ENCODE measurements around the gene NUP214. TPM values are rescaled to one million over a fixed set of nuclear protein-coding genes. Genes with fewer than 3 reads are reported as not detected.
A peak's percentile ranks its signal among the peaks of the same experiment; 100 is the strongest.

NUP214 gene
- total RNA-seq, 4 donors from 2014 or later: 13.2 to 75.8 (median 49.0) TPM

DNA sequence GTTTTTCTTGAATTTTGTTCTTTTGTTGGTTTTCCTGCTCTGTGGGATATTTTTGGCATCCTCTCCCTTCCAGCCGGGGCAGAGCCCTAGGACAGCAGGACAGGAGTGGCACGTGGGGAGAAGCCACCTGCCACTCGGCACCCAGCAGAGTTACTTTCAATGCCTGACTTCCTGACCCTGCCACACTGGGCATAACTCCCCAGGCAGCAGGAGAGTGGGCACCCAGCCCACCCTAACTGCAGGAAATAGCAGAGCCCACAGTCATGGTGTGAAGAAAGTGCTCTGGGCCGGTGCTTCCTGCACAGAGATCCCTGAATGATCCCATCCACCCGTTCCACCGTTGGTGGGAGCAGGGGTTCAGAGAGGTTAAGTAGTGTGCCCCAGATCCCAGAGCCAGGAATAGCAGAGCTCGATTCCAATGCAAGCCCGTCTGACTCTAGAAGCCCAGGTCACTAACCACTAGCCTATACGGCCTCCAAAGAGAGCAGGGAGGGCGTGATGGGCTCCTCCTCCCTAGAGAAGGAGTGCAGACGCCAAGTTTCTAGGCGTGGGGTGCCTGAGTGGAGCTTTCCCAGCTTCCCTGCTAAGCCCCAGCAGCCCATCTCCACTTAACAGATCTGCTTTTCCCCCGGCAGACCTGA lies 8.1 kb upstream of the NUP214 start:
- no peaks in the 10 kb centered on the region for H3K9me3 ChIP-seq
- no peak overlapping the region for H3K4me3 ChIP-seq
- DNase-seq: no peak
- peak overlapping the region; percentile 57 to 60 for H3K27ac ChIP-seq
- no peaks in the 10 kb centered on the region for H3K4me1 ChIP-seq
- no peaks in the 10 kb centered on the region for H3K27me3 ChIP-seq
- intact Hi-C loops (cut with DNase I; ENCODE audit: low total_unique reads): no loop called here
- H3K36me3 ChIP-seq: no peaks in the 10 kb centered on the region
- TF ChIP-seq POLR2A (IDR thresholded peaks at IDR 0.05): no peak
- TF ChIP-seq CTCF (IDR thresholded peaks at IDR 0.05): no peak

GRCh38 chr9:131117762-131118145 lies 7.6 kb upstream of the NUP214 start:
- Histone ChIP-seq H3K4me3 (no peak overlapping the region), H3K4me1 (no peaks in the 10 kb centered on the region), H3K9me3 (no peaks in the 10 kb centered on the region), H3K36me3 (no peaks in the 10 kb centered on the region), H3K27me3 (no peaks in the 10 kb centered on the region), H3K27ac (peak overlapping the region; percentile 57 to 60)
- intact Hi-C loops (cut with DNase I; ENCODE audit: low total_unique reads): no loop called here
- no peak for TF ChIP-seq POLR2A (IDR thresholded peaks at IDR 0.05)
- TF ChIP-seq CTCF (IDR thresholded peaks at IDR 0.05): no peak
- no peak for DNase-seq

DNA sequence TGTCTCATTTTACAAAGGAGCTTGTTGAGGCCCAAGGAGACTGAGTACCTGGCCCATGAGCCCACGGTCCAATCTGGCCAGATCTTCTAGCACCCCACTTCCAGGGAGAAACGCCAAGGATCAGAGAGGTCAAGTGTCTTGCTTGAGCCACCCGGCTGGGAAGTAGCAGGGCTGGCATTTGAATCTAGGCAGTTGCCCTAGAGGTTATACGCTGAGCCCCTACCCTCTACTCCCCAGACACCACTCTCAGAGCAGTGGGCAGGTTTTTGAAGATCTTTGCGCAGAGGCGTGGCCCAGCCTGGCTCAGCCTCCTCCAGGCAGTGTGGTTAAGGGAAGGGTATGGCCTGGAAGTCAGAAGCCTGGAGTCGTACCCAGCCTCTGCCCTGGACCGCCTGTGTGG lies 5.8 kb upstream of the NUP214 start:
- Histone ChIP-seq H3K36me3 (no peaks in the 10 kb centered on the region), H3K9me3 (no peaks in the 10 kb centered on the region), H3K27me3 (no peaks in the 10 kb centered on the region), H3K27ac (no peak overlapping the region), H3K4me3 (no peak overlapping the region), H3K4me1 (no peaks in the 10 kb centered on the region)
- no peak for TF ChIP-seq CTCF (IDR thresholded peaks at IDR 0.05)
- no peak for TF ChIP-seq POLR2A (IDR thresholded peaks at IDR 0.05)
- intact Hi-C loops (cut with DNase I; ENCODE audit: low total_unique reads): no loop called here
- no peak for DNase-seq

DNA sequence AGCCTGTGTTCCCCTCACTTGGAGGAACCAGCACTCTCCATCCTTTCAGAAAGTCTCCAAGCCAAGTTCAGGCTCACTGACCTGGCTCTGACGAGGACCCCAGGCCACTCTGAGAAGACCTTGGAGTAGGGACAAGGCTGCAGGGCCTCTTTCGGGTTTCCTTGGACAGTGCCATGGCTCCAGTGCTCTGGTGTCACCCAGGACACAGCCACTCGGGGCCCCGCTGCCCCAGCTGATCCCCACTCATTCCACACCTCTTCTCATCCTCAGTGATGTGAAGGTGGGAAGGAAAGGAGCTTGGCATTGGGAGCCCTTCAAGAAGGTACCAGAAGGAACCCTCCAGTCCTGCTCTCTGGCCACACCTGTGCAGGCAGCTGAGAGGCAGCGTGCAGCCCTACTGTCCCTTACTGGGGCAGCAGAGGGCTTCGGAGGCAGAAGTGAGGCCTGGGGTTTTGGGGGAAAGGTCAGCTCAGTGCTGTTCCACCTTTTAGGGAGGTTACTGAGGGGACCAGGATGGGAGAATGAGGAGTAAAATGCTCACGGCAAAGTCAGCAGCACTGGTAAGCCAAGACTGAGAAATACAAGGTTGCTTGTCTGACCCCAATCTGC lies 4.7 kb upstream of the NUP214 start:
- Histone ChIP-seq H3K27ac (no peak overlapping the region), H3K9me3 (no peaks in the 10 kb centered on the region), H3K4me1 (no peaks in the 10 kb centered on the region), H3K27me3 (no peaks in the 10 kb centered on the region), H3K4me3 (no peak overlapping the region), H3K36me3 (no peaks in the 10 kb centered on the region)
- intact Hi-C loops (cut with DNase I; ENCODE audit: low total_unique reads): no loop called here
- TF ChIP-seq CTCF (IDR thresholded peaks at IDR 0.05) (no peak), POLR2A (IDR thresholded peaks at IDR 0.05) (no peak)
- DNase-seq: no peak

GRCh38 chr9:131121346-131121745 lies 4.0 kb upstream of the NUP214 start:
- H3K27ac ChIP-seq: no peak overlapping the region
- TF ChIP-seq POLR2A (IDR thresholded peaks at IDR 0.05) (no peak), CTCF (IDR thresholded peaks at IDR 0.05) (no peak)
- no peaks in the 10 kb centered on the region for H3K4me1 ChIP-seq
- no peaks in the 10 kb centered on the region for H3K27me3 ChIP-seq
- H3K9me3 ChIP-seq: no peaks in the 10 kb centered on the region
- intact Hi-C loops (cut with DNase I; ENCODE audit: low total_unique reads): no loop called here
- H3K4me3 ChIP-seq: no peak overlapping the region
- no peak for DNase-seq
- no peaks in the 10 kb centered on the region for H3K36me3 ChIP-seq

All from uterus (tissue), 4 donors.